ENCODE results near the gene RASGEF1C. TPM values are rescaled to one million over a fixed set of nuclear protein-coding genes. Genes with fewer than 3 reads are reported as not detected.

RASGEF1C gene
- total and polyA plus RNA-seq, 2 experiments from 2014 or later, result 0.40 to 0.42 TPM

- Histone ChIP-seq H3K27me3 (ENCODE audit: insufficient read depth) (no peaks in the 10 kb centered on the region), H3K4me2 (no peak overlapping the region), H3K79me2 (replicated peaks; ENCODE audit: insufficient read depth) (no peaks in the 10 kb centered on the region), H2AFZ (no peak overlapping the region), H3K36me3 (ENCODE audit: insufficient read depth) (no peaks in the 10 kb centered on the region), H3K4me3 (no peak overlapping the region), H4K20me1 (replicated peaks; ENCODE audit: insufficient read depth) (no peaks in the 10 kb centered on the region), H3F3A (replicated peaks; ENCODE audit: low read depth) (no peaks in the 10 kb centered on the region), H3K4me1 (ENCODE audit: insufficient read depth) (no peaks in the 10 kb centered on the region), H3K9me2 (ENCODE audit: insufficient read depth) (no peaks in the 10 kb centered on the region), H3K27ac (ENCODE audit: low read depth) (no peak overlapping the region)
- no peaks in the 10 kb centered on the region; the same call in 2 of the 3 replicates for H3K36me3 Mint-ChIP-seq (ENCODE audit: low read depth)
- ATAC-seq (no peak), DNase-seq (ENCODE audit: low spot score) (no peak)
- peaks cover 13% of the 10 kb centered on the region for H3K27me3 Mint-ChIP-seq (ENCODE audit: insufficient read depth, low read depth, poor library complexity)
- H3K27ac Mint-ChIP-seq, result no peak overlapping the region
- H3K4me3 Mint-ChIP-seq, result no peak overlapping the region
- TF ChIP-seq ZNF114 (CRISPR knock-in tag; IDR thresholded peaks at IDR 0.05), result no peak
- no peak for TF ChIP-seq STAT1 (IDR thresholded peaks at IDR 0.05; ENCODE audit: unreplicated experiment)
- H3K4me1 Mint-ChIP-seq, result peaks cover 3% of the 10 kb centered on the region; the same call in 1 of the 3 replicates
- H3K9me3 Mint-ChIP-seq, result no peaks in the 10 kb centered on the region; the same call in 1 of the 3 replicates
Measured at GRCh38 chr5:180140079-180140554, 68.9 kb downstream of the RASGEF1C start.

- H2AFZ ChIP-seq, result no peak overlapping the region
- Mint-ChIP-seq H3K4me1 (peaks cover 3% of the 10 kb centered on the region; the same call in 1 of the 3 replicates), H3K4me3 (no peak overlapping the region), H3K27ac (no peak overlapping the region), H3K9me3 (no peaks in the 10 kb centered on the region; the same call in 1 of the 3 replicates), H3K36me3 (ENCODE audit: low read depth) (no peaks in the 10 kb centered on the region; the same call in 2 of the 3 replicates), H3K27me3 (ENCODE audit: insufficient read depth, low read depth, poor library complexity) (peaks cover 13% of the 10 kb centered on the region)
- no peaks in the 10 kb centered on the region for H4K20me1 ChIP-seq (replicated peaks; ENCODE audit: insufficient read depth)
- H3K4me2 ChIP-seq, result no peak overlapping the region
- H3K4me3 ChIP-seq, result no peak overlapping the region
- no peaks in the 10 kb centered on the region for H3K36me3 ChIP-seq (ENCODE audit: insufficient read depth)
- H3K27me3 ChIP-seq (ENCODE audit: insufficient read depth), result no peaks in the 10 kb centered on the region
- ATAC-seq (no peak), DNase-seq (ENCODE audit: low spot score) (no peak)
- TF ChIP-seq EZH2phosphoT487 (IDR thresholded peaks at IDR 0.05; ENCODE audit: unreplicated experiment) (no peak), ZNF114 (CRISPR knock-in tag; IDR thresholded peaks at IDR 0.05) (no peak), STAT1 (IDR thresholded peaks at IDR 0.05; ENCODE audit: unreplicated experiment) (no peak), NANOG (IDR thresholded peaks at IDR 0.05; ENCODE audit: borderline replicate concordance) (no peak), POLR2AphosphoS5 (IDR thresholded peaks at IDR 0.05; ENCODE audit: low read depth) (no peak), ZNF331 (CRISPR knock-in tag; IDR thresholded peaks at IDR 0.05; ENCODE audit: low read depth) (no peak), ZNF462 (CRISPR knock-in tag; IDR thresholded peaks at IDR 0.05) (no peak)
- TF ChIP-seq, protein P1, sequence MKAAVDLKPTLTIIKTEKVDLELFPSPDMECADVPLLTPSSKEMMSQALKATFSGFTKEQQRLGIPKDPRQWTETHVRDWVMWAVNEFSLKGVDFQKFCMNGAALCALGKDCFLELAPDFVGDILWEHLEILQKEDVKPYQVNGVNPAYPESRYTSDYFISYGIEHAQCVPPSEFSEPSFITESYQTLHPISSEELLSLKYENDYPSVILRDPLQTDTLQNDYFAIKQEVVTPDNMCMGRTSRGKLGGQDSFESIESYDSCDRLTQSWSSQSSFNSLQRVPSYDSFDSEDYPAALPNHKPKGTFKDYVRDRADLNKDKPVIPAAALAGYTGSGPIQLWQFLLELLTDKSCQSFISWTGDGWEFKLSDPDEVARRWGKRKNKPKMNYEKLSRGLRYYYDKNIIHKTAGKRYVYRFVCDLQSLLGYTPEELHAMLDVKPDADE (IDR thresholded peaks at IDR 0.05), result no peak
- TF ChIP-seq, protein P2, sequence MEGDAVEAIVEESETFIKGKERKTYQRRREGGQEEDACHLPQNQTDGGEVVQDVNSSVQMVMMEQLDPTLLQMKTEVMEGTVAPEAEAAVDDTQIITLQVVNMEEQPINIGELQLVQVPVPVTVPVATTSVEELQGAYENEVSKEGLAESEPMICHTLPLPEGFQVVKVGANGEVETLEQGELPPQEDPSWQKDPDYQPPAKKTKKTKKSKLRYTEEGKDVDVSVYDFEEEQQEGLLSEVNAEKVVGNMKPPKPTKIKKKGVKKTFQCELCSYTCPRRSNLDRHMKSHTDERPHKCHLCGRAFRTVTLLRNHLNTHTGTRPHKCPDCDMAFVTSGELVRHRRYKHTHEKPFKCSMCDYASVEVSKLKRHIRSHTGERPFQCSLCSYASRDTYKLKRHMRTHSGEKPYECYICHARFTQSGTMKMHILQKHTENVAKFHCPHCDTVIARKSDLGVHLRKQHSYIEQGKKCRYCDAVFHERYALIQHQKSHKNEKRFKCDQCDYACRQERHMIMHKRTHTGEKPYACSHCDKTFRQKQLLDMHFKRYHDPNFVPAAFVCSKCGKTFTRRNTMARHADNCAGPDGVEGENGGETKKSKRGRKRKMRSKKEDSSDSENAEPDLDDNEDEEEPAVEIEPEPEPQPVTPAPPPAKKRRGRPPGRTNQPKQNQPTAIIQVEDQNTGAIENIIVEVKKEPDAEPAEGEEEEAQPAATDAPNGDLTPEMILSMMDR (conservative IDR thresholded peaks at IDR 0.05; ENCODE audit: low read depth in 2 of 2), result no peak
- no peaks in the 10 kb centered on the region for H3K9me2 ChIP-seq (ENCODE audit: insufficient read depth)
- H3K79me2 ChIP-seq (replicated peaks; ENCODE audit: insufficient read depth), result no peaks in the 10 kb centered on the region
- no peaks in the 10 kb centered on the region for H3F3A ChIP-seq (replicated peaks; ENCODE audit: low read depth)
- no peaks in the 10 kb centered on the region for H3K4me1 ChIP-seq (ENCODE audit: insufficient read depth)
- H3K27ac ChIP-seq (ENCODE audit: low read depth), result no peak overlapping the region
Measured at GRCh38 chr5:180139731-180140055, 69.3 kb downstream of the RASGEF1C start.

All from GM23338 (cell line).